Trophoblast cell (in vitro differentiated cells and primary cell): ENCODE results near the gene EHMT1.

ENCODE experiments used
- DNase-seq, 2 donors: peaks; one replicate each; pipeline ENCODE4 v3.0.0-alpha.2; 2016
- H2AFZ ChIP-seq: 2 replicates; pipeline ENCODE4 v1.6.1; 2013; ENCODE audit warnings: low read length, moderate library complexity, mild to moderate bottlenecking; ENCODE audit not compliant: insufficient read depth, poor library complexity
- H2AK5ac ChIP-seq: 2 replicates; pipeline ENCODE4 v1.6.1; 2013; ENCODE audit warnings: mild to moderate bottlenecking, low read length
- H2BK120ac ChIP-seq: 2 replicates; pipeline ENCODE4 v1.6.1; 2013; ENCODE audit warnings: low read length, mild to moderate bottlenecking, moderate library complexity; ENCODE audit not compliant: insufficient read depth, poor library complexity
- H2BK12ac ChIP-seq: 2 replicates; pipeline ENCODE4 v1.6.1; 2013; ENCODE audit warnings: mild to moderate bottlenecking, low read length, moderate library complexity
- H2BK5ac ChIP-seq: 2 replicates; pipeline ENCODE4 v1.6.1; 2013; ENCODE audit warnings: low read length, low read depth, moderate library complexity, mild to moderate bottlenecking; ENCODE audit not compliant: poor library complexity
- H3K14ac ChIP-seq: 2 replicates; pipeline ENCODE4 v1.6.1; 2013; ENCODE audit warnings: mild to moderate bottlenecking, low read length
- H3K18ac ChIP-seq: 2 replicates; pipeline ENCODE4 v1.6.1; 2013; ENCODE audit warnings: mild to moderate bottlenecking, low read length
- H3K23ac ChIP-seq: 2 replicates; pipeline ENCODE4 v1.6.1; 2013; ENCODE audit warnings: low read length
- H3K27ac ChIP-seq: 2 replicates; pipeline ENCODE4 v1.5.1; 2013; ENCODE audit warnings: low read depth, mild to moderate bottlenecking, inconsistent platforms, low read length, moderate library complexity
- H3K27me3 ChIP-seq: 2 replicates; pipeline ENCODE4 v1.6.1; 2013; ENCODE audit warnings: inconsistent platforms, mild to moderate bottlenecking, low read length, moderate library complexity; ENCODE audit not compliant: insufficient read depth
- H3K36me3 ChIP-seq, 2 experiments: 1 replicate in 1 of 2; 2 replicates in 1 of 2; pipeline ENCODE4 v1.6.1; 2013; ENCODE audit warnings: low read length in 2 of 2, mild to moderate bottlenecking in 2 of 2, moderate library complexity in 1 of 2; ENCODE audit not compliant: insufficient read depth in 2 of 2, control insufficient read depth in 1 of 2
- H3K4ac ChIP-seq: 2 replicates; pipeline ENCODE4 v1.6.1; 2013; ENCODE audit warnings: low read depth, mild to moderate bottlenecking, low read length, moderate library complexity
- H3K4me1 ChIP-seq, 2 experiments: 1 replicate in 1 of 2; 2 replicates in 1 of 2; pipeline ENCODE4 v1.6.1; 2013; ENCODE audit warnings: low read length in 2 of 2, mild to moderate bottlenecking in 2 of 2, moderate library complexity in 1 of 2; ENCODE audit not compliant: insufficient read depth in 2 of 2, control insufficient read depth in 1 of 2
- H3K4me2 ChIP-seq: 2 replicates; pipeline ENCODE4 v1.6.1; 2013; ENCODE audit warnings: inconsistent platforms, mild to moderate bottlenecking, low read length, moderate library complexity
- H3K4me3 ChIP-seq: 2 replicates; pipeline ENCODE4 v1.5.1; 2013; ENCODE audit warnings: mild to moderate bottlenecking, low read depth, low read length, inconsistent platforms
- H3K79me1 ChIP-seq: one replicate; pipeline ENCODE4 v1.6.1; 2013; ENCODE audit warnings: low read length
- H3K79me2 ChIP-seq: 2 replicates; pipeline ENCODE4 v1.6.1; 2013; ENCODE audit warnings: low read length, mild to moderate bottlenecking; ENCODE audit not compliant: control insufficient read depth, insufficient read depth, poor library complexity
- H3K9ac ChIP-seq: 2 replicates; pipeline ENCODE4 v1.6.1; 2013; ENCODE audit warnings: mild to moderate bottlenecking, low read length
- H3K9me3 ChIP-seq: 2 replicates; pipeline ENCODE4 v1.6.1; 2013; ENCODE audit warnings: low read depth, mild to moderate bottlenecking, control low read depth, inconsistent platforms, low read length; ENCODE audit not compliant: insufficient read depth
- H4K12ac ChIP-seq: 2 replicates; pipeline ENCODE4 v1.6.1; 2013; ENCODE audit warnings: low read depth, mild to moderate bottlenecking, low read length, moderate library complexity
- H4K8ac ChIP-seq: 2 replicates; pipeline ENCODE4 v1.6.1; 2013; ENCODE audit warnings: low read depth, mild to moderate bottlenecking, low read length, moderate library complexity
- H4K91ac ChIP-seq: one replicate; pipeline ENCODE4 v1.6.1; 2013; ENCODE audit warnings: low read depth, mild to moderate bottlenecking, low read length, moderate library complexity
- WGBS: extraction: QIAGEN DNeasy Blood & Tissue Kit; methylation state at CpG from one replicate; pipeline ENCODE4 v1.1.7; 2013; ENCODE audit warnings: missing lambda C conversion rate; ENCODE audit not compliant: insufficient read length, insufficient coverage; ENCODE audit errors: extremely low coverage; 5-methylcytosine and 5-hydroxymethylcytosine counted together

Gene EHMT1

DNA sequence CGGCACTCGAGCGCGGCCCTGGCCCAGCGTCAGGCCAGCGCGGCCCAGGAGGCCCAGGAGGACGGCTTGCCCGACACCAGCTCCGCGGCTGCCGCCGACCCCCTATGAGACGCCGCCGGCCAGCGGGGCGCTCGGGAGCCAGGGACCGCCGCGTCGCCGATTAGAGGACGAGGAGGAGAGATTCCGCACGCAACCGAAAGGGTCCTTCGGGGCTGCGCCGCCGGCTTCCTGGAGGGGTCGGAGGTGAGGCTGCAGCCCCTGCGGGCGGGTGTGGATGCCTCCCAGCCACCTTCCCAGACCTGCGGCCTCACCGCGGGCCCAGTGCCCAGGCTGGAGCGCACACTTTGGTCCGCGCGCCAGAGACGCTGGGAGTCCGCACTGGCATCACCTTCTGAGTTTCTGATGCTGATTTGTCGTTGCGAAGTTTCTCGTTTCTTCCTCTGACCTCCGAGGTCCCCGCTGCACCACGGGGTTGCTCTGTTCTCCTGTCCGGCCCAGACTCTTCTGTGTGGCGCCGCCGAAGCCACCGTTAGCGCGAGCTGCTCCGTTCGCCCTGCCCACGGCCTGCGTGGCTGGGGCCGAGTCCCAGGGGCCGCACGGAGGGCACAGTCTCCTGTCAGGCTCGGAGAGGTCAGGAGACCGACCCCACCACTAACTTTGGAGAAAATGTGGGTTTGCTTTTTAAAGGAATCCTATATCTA, 216.2 kb downstream of the EHMT1 start:
- Histone ChIP-seq H3K18ac (no peak overlapping the region), H3K4me2 (no peak overlapping the region)
- no CpG with 5 or more reads among the region's 66 CpGs for WGBS

GRCh38 chr9:137836151-137836830, 217.5 kb downstream of the EHMT1 start:
- WGBS, result no CpG with 5 or more reads among the region's 28 CpGs
- H3K14ac ChIP-seq, result no peak overlapping the region
- no peak overlapping the region for H2AFZ ChIP-seq
- no peak overlapping the region for H4K8ac ChIP-seq
- no peak overlapping the region for H2BK120ac ChIP-seq
- H3K9ac ChIP-seq, result no peak overlapping the region
- no peak overlapping the region for H3K18ac ChIP-seq
- H3K27me3 ChIP-seq, result no peaks in the 10 kb centered on the region
- no peak overlapping the region for H3K27ac ChIP-seq
- DNase-seq, result no peak
- no peaks in the 10 kb centered on the region for H3K4me1 ChIP-seq
- H3K79me1 ChIP-seq, result no peaks in the 10 kb centered on the region
- no peak overlapping the region for H3K23ac ChIP-seq
- H2BK5ac ChIP-seq, result no peak overlapping the region
- H3K4me3 ChIP-seq, result no peak overlapping the region
- no peaks in the 10 kb centered on the region for H3K79me2 ChIP-seq
- no peak overlapping the region for H4K12ac ChIP-seq
- H3K4ac ChIP-seq, result no peak overlapping the region
- H2AK5ac ChIP-seq, result no peak overlapping the region
- peaks cover 49 to 51% of the 10 kb centered on the region in 2 experiments for H3K36me3 ChIP-seq
- H4K91ac ChIP-seq, result no peak overlapping the region
- H3K9me3 ChIP-seq, result peaks cover 11% of the 10 kb centered on the region
- no peak overlapping the region for H3K4me2 ChIP-seq
- H2BK12ac ChIP-seq, result no peak overlapping the region

More for the DNA sequence above, 216.2 kb downstream of the EHMT1 start:
- Histone ChIP-seq H2BK12ac (no peak overlapping the region), H3K27me3 (no peaks in the 10 kb centered on the region), H4K91ac (no peak overlapping the region), H3K4me3 (no peak overlapping the region), H3K23ac (no peak overlapping the region), H3K14ac (no peak overlapping the region), H2AFZ (no peak overlapping the region), H3K4me1 (no peaks in the 10 kb centered on the region), H3K36me3 (peaks cover 49 to 53% of the 10 kb centered on the region in 2 experiments), H3K79me1 (no peaks in the 10 kb centered on the region), H3K4ac (no peak overlapping the region), H2BK120ac (no peak overlapping the region), H3K9ac (no peak overlapping the region), H2AK5ac (no peak overlapping the region), H2BK5ac (no peak overlapping the region), H4K12ac (no peak overlapping the region), H3K27ac (no peak overlapping the region), H3K79me2 (no peaks in the 10 kb centered on the region), H4K8ac (no peak overlapping the region), H3K9me3 (peaks cover 7% of the 10 kb centered on the region)
- no peak for DNase-seq

DNA sequence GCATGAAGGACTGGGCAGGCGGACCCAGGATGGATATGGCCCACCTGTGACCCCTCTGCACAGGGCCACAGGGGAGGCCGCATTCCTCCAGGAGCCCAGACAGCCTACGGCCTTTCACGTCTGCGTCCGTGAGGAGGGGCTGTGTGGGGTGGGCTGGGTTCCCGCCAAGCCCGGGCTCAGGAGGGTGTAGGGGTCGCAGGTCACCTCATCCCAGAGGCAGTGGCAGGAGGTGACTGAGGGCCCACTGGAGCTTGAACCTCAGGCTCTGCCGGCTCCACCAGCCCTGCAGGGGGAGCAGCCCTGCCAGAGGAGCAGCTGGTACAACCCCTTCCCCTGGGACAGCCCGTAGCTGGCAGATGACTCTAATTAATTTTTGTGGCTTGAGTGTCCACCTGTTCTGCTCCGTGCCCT, 218.0 kb downstream of the EHMT1 start:
- Histone ChIP-seq H3K4me2 (no peak overlapping the region), H2BK5ac (no peak overlapping the region), H3K79me2 (no peaks in the 10 kb centered on the region), H4K8ac (no peak overlapping the region), H2AFZ (no peak overlapping the region), H3K14ac (no peak overlapping the region), H4K91ac (no peak overlapping the region), H4K12ac (no peak overlapping the region), H3K27ac (no peak overlapping the region), H2AK5ac (no peak overlapping the region), H3K4me1 (no peaks in the 10 kb centered on the region), H3K23ac (no peak overlapping the region), H3K9me3 (peaks cover 11% of the 10 kb centered on the region), H3K27me3 (no peaks in the 10 kb centered on the region), H3K36me3 (peaks cover 49% of the 10 kb centered on the region in 2 experiments), H3K9ac (no peak overlapping the region), H3K4ac (no peak overlapping the region), H2BK12ac (no peak overlapping the region), H3K18ac (no peak overlapping the region), H3K79me1 (no peaks in the 10 kb centered on the region), H2BK120ac (no peak overlapping the region), H3K4me3 (no peak overlapping the region)
- no CpG with 5 or more reads among the region's 12 CpGs for WGBS
- no peak for DNase-seq

DNA sequence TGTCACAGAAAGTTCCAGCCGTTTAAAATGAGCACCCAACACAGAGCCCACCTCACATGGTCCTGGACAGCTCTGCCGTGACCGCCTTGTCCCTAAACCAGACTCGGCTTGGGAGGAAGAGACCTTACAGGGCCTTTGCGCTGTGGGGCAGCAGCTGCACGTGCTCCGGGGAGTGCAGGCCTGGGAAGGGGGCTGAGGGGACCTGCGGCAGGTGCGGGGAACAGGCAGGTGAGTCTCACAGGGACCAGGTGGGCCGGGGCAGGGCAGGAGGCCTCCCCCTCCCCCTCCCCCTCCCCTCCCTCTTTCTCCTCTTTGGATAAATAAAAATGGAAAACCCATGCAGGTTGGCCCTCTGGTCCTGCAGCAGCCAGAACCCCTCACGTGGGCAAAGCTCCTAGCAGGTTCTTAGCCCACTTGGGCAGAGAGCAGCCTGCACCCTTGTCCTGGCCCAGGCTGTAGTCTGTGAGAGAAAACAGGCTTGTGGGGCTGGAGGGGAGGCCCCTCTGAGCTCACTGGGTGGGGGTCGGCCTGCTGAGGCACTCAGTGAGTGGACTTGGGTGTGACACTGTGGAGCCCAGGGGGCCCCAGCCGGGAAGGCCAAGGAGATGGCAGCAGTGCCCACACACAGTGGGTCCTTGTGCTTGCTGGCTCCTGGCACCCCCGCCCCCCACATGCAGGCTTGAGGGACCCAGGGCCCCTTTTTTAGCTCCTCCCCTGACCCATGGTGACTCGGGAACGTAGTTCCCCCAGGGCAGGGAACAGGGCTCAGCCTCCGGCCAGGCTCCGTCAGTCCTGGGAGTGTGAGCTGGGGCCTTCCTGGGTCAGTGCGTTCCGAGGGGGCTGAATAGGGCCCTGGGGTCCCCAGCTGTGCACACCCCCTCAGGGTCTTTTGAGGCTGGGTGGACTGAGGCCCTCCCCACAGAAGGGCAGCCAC, 218.8 kb downstream of the EHMT1 start:
- Histone ChIP-seq H2AFZ (no peak overlapping the region), H3K14ac (no peak overlapping the region), H3K9ac (no peak overlapping the region), H2AK5ac (no peak overlapping the region), H4K12ac (no peak overlapping the region), H3K79me2 (no peaks in the 10 kb centered on the region), H3K23ac (no peak overlapping the region), H3K27ac (no peak overlapping the region), H3K79me1 (no peaks in the 10 kb centered on the region), H2BK5ac (no peak overlapping the region), H3K4me2 (no peak overlapping the region), H3K18ac (no peak overlapping the region), H2BK120ac (no peak overlapping the region), H2BK12ac (no peak overlapping the region), H3K36me3 (peaks cover 42 to 43% of the 10 kb centered on the region in 2 experiments), H4K8ac (no peak overlapping the region), H3K4me3 (no peak overlapping the region), H3K4me1 (no peaks in the 10 kb centered on the region), H4K91ac (no peak overlapping the region), H3K4ac (no peak overlapping the region), H3K9me3 (peaks cover 9% of the 10 kb centered on the region), H3K27me3 (no peaks in the 10 kb centered on the region)
- WGBS, result no CpG with 5 or more reads among the region's 20 CpGs
- DNase-seq, result no peak
